OCI-LY3 (cell line): ENCODE measurements around the gene AIG1.

Experiments used
- CTCF ChIP-seq: fragments of 200-600, 300-600 bp; sonication (generic); IDR thresholded peaks from 2 replicates; pipeline ENCODE4 v1.5.1; 2014; ENCODE audit warnings: antibody characterized with exemption, low read length, low read depth
- EZH2phosphoT487 ChIP-seq: fragments of 200-600 bp; shearing (Covaris generic); IDR thresholded peaks from 2 replicates; pipeline ENCODE4 v1.6.1; 2018; ENCODE audit warnings: antibody characterized with exemption, mixed run types, low read depth

GRCh38 chr6:143150281-143150680 lies 89.6 kb downstream of the AIG1 start:
- TF ChIP-seq CTCF = no peak
- no peak for TF ChIP-seq EZH2phosphoT487
